ENCODE results near the gene HIVEP2.

HIVEP2 gene

DNA sequence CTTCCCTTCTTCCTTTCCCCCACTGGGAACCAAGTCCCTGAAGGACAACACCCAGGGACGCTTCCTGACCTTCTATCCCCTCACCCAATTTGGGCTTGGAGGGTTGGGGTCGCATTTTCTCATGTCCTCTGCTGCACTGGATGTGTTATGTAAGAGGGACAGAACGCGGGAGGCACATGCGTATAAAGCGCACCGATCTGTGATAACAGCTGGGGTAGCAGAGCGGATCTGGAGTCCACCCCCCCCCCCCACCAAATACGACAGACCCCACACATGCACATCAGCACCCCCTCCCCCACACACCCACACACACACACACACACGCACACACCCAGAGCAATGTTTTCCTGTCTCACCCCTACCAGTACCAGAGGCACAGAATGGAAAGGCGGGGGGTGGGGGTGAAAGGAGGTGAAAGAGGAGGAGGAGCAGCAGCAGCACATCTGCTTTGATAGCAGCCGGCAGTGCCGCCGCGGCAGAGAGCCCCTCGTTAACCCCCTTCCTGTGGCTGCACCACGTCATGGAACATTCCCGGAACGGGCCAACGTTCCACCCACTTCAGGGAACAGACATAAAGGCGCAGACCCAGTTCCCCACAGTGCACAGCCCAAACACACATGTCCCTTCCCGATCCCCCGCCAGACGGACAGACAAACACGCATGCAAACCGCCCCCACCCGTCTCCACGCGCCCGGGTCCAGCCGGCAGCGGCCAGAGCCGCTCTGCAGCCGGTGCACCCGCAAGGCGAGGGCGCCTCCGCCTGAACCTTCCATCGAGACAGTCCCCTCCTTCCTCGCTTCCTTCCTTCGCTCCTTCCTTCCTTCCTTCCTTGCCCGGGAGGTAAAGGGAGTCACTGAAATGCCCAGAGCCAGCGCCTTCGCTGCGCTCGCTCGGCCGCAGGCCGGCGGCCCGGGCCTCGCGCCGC lies 590 bp downstream of the HIVEP2 start:
- Histone ChIP-seq H3K9me3 (ENCODE audit: control insufficient read depth, low read length) (no peaks in the 10 kb centered on the region), H3K4me1 (ENCODE audit: control insufficient read depth, insufficient read depth, low read length) (peaks cover 20% of the 10 kb centered on the region), H3K4me3 (ENCODE audit: low read length) (peak overlapping the region; percentile 98), H3K27me3 (replicated peaks; ENCODE audit: control insufficient read depth, insufficient read depth, low read length) (no peaks in the 10 kb centered on the region), H3K9ac (ENCODE audit: low read length) (peak overlapping the region; percentile 95), H3K36me3 (ENCODE audit: control insufficient read depth, insufficient read depth, low read length, severe bottlenecking) (no peaks in the 10 kb centered on the region)
- DNase-seq (ENCODE audit: low read depth) = peak; percentile 88

DNA sequence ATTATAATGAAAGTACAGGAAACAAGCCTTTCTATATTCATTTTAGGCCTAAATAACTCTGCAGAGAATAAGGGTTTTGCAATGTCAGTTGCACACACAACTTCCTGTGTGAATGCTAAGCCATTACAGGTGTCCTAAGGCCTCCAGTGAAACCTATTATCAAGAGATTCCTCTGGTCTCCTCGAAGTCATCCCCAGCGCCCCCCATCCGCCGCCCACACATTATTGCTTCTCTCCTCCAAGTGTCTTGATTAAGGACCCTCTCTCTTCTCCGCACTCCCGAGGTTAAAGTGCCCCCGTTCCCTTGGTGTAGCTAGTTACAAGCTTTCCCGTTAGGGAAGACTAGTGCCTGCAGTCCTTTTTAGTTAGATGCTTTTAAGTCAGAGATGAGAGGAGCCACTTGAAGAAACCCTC lies 1.3 kb downstream of the HIVEP2 start:
- Histone ChIP-seq H3K4me3 (ENCODE audit: low read length) (peak overlapping the region; percentile 98), H3K27me3 (replicated peaks; ENCODE audit: control insufficient read depth, insufficient read depth, low read length) (no peaks in the 10 kb centered on the region), H3K9ac (ENCODE audit: low read length) (peak overlapping the region; percentile 95), H3K4me1 (ENCODE audit: control insufficient read depth, insufficient read depth, low read length) (peaks cover 20% of the 10 kb centered on the region), H3K36me3 (ENCODE audit: control insufficient read depth, insufficient read depth, low read length, severe bottlenecking) (no peaks in the 10 kb centered on the region), H3K9me3 (ENCODE audit: control insufficient read depth, low read length) (no peaks in the 10 kb centered on the region)
- DNase-seq (ENCODE audit: low read depth) = peak; percentile 62

DNA sequence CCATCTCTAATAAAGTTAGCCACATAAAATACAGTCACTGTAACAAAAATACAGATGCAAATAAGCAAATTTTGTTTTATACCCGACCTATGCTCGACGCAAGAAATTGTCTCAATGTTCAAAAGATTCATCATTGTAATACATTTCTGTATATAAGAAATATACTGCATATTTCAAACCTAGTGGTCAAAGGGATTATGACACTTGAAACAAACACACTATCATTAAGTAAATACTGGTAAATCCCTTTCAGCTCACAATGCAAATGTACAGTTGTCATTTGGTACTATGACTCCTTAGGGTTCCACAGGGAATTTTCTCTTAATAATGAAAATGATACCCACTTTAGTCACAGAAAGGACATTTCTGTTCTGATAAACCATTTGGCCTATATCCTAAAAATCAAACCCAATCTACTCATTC lies 2.2 kb downstream of the HIVEP2 start:
- DNase-seq (ENCODE audit: low read depth) = peak; percentile 79
- peak overlapping the region; percentile 98 for H3K4me3 ChIP-seq (ENCODE audit: low read length)

GRCh38 chr6:142942238-142942637 lies 2.7 kb downstream of the HIVEP2 start:
- no peaks in the 10 kb centered on the region for H3K36me3 ChIP-seq (ENCODE audit: control insufficient read depth, insufficient read depth, low read length, severe bottlenecking)
- no peak overlapping the region for H3K4me3 ChIP-seq (ENCODE audit: low read length)
- no peaks in the 10 kb centered on the region for H3K27me3 ChIP-seq (replicated peaks; ENCODE audit: control insufficient read depth, insufficient read depth, low read length)
- no peaks in the 10 kb centered on the region for H3K9me3 ChIP-seq (ENCODE audit: control insufficient read depth, low read length)
- peaks cover 21% of the 10 kb centered on the region for H3K4me1 ChIP-seq (ENCODE audit: control insufficient read depth, insufficient read depth, low read length)
- DNase-seq (ENCODE audit: low read depth) = no peak
- no peak overlapping the region for H3K9ac ChIP-seq (ENCODE audit: low read length)

More for the DNA sequence above, 2.2 kb downstream of the HIVEP2 start:
- no peaks in the 10 kb centered on the region for H3K36me3 ChIP-seq (ENCODE audit: control insufficient read depth, insufficient read depth, low read length, severe bottlenecking)
- H3K4me1 ChIP-seq (ENCODE audit: control insufficient read depth, insufficient read depth, low read length) = peaks cover 22% of the 10 kb centered on the region
- H3K9ac ChIP-seq (ENCODE audit: low read length) = no peak overlapping the region
- H3K27me3 ChIP-seq (replicated peaks; ENCODE audit: control insufficient read depth, insufficient read depth, low read length) = no peaks in the 10 kb centered on the region
- H3K9me3 ChIP-seq (ENCODE audit: control insufficient read depth, low read length) = no peaks in the 10 kb centered on the region

DNA sequence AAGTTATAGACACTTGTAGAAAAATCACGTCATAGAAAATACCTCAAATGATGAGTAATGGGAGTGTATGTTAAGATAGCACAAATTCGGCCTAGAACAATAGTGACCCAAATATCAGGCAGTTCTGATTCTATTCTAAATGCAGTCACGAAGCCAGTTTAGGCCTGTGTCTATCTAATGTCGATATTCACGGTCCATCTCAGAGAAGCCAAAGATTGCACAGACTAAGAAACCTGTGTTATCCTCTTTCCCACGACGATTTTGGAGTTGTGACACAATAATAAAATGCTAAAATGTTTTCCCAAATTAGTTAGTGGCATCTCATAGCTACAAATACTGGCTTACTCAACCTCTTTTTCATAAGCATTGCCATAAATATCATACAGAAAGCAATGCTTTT lies 4.0 kb downstream of the HIVEP2 start:
- no peak for DNase-seq (ENCODE audit: low read depth)
- Histone ChIP-seq H3K9ac (ENCODE audit: low read length) (no peak overlapping the region), H3K4me1 (ENCODE audit: control insufficient read depth, insufficient read depth, low read length) (peaks cover 21% of the 10 kb centered on the region), H3K9me3 (ENCODE audit: control insufficient read depth, low read length) (no peaks in the 10 kb centered on the region), H3K36me3 (ENCODE audit: control insufficient read depth, insufficient read depth, low read length, severe bottlenecking) (no peaks in the 10 kb centered on the region), H3K27me3 (replicated peaks; ENCODE audit: control insufficient read depth, insufficient read depth, low read length) (no peaks in the 10 kb centered on the region), H3K4me3 (ENCODE audit: low read length) (no peak overlapping the region)

GRCh38 chr6:142940487-142940886 lies 4.5 kb downstream of the HIVEP2 start:
- H3K9me3 ChIP-seq (ENCODE audit: control insufficient read depth, low read length) = no peaks in the 10 kb centered on the region
- H3K9ac ChIP-seq (ENCODE audit: low read length) = no peak overlapping the region
- peaks cover 21% of the 10 kb centered on the region for H3K4me1 ChIP-seq (ENCODE audit: control insufficient read depth, insufficient read depth, low read length)
- no peak overlapping the region for H3K4me3 ChIP-seq (ENCODE audit: low read length)
- no peaks in the 10 kb centered on the region for H3K36me3 ChIP-seq (ENCODE audit: control insufficient read depth, insufficient read depth, low read length, severe bottlenecking)
- H3K27me3 ChIP-seq (replicated peaks; ENCODE audit: control insufficient read depth, insufficient read depth, low read length) = no peaks in the 10 kb centered on the region
- peak; percentile 37 for DNase-seq (ENCODE audit: low read depth)

DNA sequence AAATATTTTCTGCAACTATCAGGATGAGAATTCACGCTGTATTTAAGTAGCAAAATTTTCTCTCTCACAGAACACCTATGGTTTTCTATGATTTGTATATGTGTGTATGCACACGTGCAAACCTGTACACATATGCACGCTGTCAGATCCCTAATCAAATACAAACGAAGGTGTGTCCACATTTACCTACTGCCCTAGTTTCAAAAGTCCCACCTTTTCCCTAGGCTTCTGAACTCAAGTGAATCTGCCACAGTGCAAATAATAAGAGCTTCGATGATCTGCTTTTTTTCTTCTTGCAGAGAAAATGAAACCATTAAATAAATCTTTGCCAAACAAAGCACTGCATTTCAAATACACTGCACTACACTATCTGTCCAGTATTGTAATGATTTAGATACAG lies 6.5 kb downstream of the HIVEP2 start:
- Histone ChIP-seq H3K9ac (ENCODE audit: low read length) (no peak overlapping the region), H3K9me3 (ENCODE audit: control insufficient read depth, low read length) (no peaks in the 10 kb centered on the region), H3K27me3 (replicated peaks; ENCODE audit: control insufficient read depth, insufficient read depth, low read length) (no peaks in the 10 kb centered on the region), H3K4me3 (ENCODE audit: low read length) (peak overlapping the region; percentile 55), H3K4me1 (ENCODE audit: control insufficient read depth, insufficient read depth, low read length) (peaks cover 32% of the 10 kb centered on the region), H3K36me3 (ENCODE audit: control insufficient read depth, insufficient read depth, low read length, severe bottlenecking) (no peaks in the 10 kb centered on the region)
- DNase-seq (ENCODE audit: low read depth) = no peak

- no peak for DNase-seq (ENCODE audit: low read depth)
- Histone ChIP-seq H3K9ac (ENCODE audit: low read length) (no peak overlapping the region), H3K4me1 (ENCODE audit: control insufficient read depth, insufficient read depth, low read length) (peaks cover 26% of the 10 kb centered on the region), H3K36me3 (ENCODE audit: control insufficient read depth, insufficient read depth, low read length, severe bottlenecking) (no peaks in the 10 kb centered on the region), H3K27me3 (replicated peaks; ENCODE audit: control insufficient read depth, insufficient read depth, low read length) (no peaks in the 10 kb centered on the region), H3K4me3 (ENCODE audit: low read length) (peak overlapping the region; percentile 55), H3K9me3 (ENCODE audit: control insufficient read depth, low read length) (no peaks in the 10 kb centered on the region)
Observed at GRCh38 chr6:142937986-142938385, 7.0 kb downstream of the HIVEP2 start.

- DNase-seq (ENCODE audit: low read depth) = no peak
Observed at GRCh38 chr6:142935553-142936517, 9.1 kb downstream of the HIVEP2 start.

DNA sequence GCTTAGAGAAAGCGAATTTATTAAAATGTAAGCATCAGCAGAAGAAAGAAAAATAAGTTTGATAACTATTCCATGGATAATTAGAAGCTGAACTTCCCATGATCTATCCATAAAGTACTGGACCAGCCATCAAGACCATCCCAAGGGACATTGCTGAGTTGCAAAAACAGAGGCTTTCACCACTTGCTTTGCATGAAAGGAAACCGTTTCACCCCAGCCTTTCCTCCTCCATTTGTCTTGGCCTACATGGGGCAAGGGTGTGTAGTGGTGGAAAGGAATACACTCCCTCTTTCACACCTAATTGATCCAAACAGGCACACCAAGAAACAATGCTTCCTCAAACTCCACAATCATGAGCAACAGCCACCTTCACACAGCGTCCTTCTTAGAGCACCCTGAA lies 10.4 kb downstream of the HIVEP2 start:
- no peak for DNase-seq (ENCODE audit: low read depth)
- no peaks in the 10 kb centered on the region for H3K36me3 ChIP-seq (ENCODE audit: control insufficient read depth, insufficient read depth, low read length, severe bottlenecking)
- no peaks in the 10 kb centered on the region for H3K9me3 ChIP-seq (ENCODE audit: control insufficient read depth, low read length)
- no peak overlapping the region for H3K4me3 ChIP-seq (ENCODE audit: low read length)
- H3K4me1 ChIP-seq (ENCODE audit: control insufficient read depth, insufficient read depth, low read length) = peaks cover 30% of the 10 kb centered on the region
- no peak overlapping the region for H3K9ac ChIP-seq (ENCODE audit: low read length)
- H3K27me3 ChIP-seq (replicated peaks; ENCODE audit: control insufficient read depth, insufficient read depth, low read length) = no peaks in the 10 kb centered on the region

More at GRCh38 chr6:142935553-142936517, 9.1 kb downstream of the HIVEP2 start:
- Histone ChIP-seq H3K9me3 (ENCODE audit: control insufficient read depth, low read length) (no peaks in the 10 kb centered on the region), H3K4me3 (ENCODE audit: low read length) (no peak overlapping the region), H3K9ac (ENCODE audit: low read length) (no peak overlapping the region), H3K27me3 (replicated peaks; ENCODE audit: control insufficient read depth, insufficient read depth, low read length) (no peaks in the 10 kb centered on the region), H3K4me1 (ENCODE audit: control insufficient read depth, insufficient read depth, low read length) (peaks cover 22% of the 10 kb centered on the region), H3K36me3 (ENCODE audit: control insufficient read depth, insufficient read depth, low read length, severe bottlenecking) (no peaks in the 10 kb centered on the region)

DNA sequence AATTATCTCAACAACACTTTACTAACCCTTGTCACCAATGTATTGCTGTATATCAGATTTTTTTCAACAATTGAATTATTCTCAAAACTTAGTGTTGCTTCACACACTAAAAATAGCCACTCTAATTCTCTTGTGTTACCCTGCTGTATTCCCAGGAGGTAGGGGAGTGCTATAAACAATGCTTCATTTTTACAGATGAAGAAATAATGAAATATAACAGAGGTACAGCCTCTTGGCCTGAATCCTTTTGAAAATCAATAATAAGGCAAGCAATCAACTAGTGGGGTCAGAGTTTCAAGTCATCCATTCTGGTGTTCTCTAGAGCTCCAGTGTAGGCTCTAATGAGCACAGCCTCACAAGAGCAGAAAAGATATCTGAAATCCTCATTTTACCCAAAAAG lies 10.9 kb downstream of the HIVEP2 start:
- no peak overlapping the region for H3K4me3 ChIP-seq (ENCODE audit: low read length)
- no peak overlapping the region for H3K9ac ChIP-seq (ENCODE audit: low read length)
- no peaks in the 10 kb centered on the region for H3K36me3 ChIP-seq (ENCODE audit: control insufficient read depth, insufficient read depth, low read length, severe bottlenecking)
- no peaks in the 10 kb centered on the region for H3K27me3 ChIP-seq (replicated peaks; ENCODE audit: control insufficient read depth, insufficient read depth, low read length)
- H3K4me1 ChIP-seq (ENCODE audit: control insufficient read depth, insufficient read depth, low read length) = peaks cover 34% of the 10 kb centered on the region
- no peaks in the 10 kb centered on the region for H3K9me3 ChIP-seq (ENCODE audit: control insufficient read depth, low read length)
- peak; percentile 29 for DNase-seq (ENCODE audit: low read depth)
